SK-N-SH treated with all-trans-retinoic acid at 6 μM for 48 hours (cell line): ENCODE measurements around the gene SUSD6.

Source experiments
- ARNTL ChIP-seq: fragments of 450-650 bp; formaldehyde crosslinking; IDR thresholded peaks from 2 replicates; pipeline ENCODE4 v1.5.0; 2020; ENCODE audit warnings: low read depth, mild to moderate bottlenecking, moderate library complexity, borderline replicate concordance
- BACH2 ChIP-seq: fragments of 250-450 bp; sonication (Bioruptor Pico); IDR thresholded peaks from 2 replicates; pipeline ENCODE4 v1.9.0; 2021; ENCODE audit warnings: mild to moderate bottlenecking, borderline replicate concordance
- GLIS3 ChIP-seq: fragments of 250-450 bp; sonication (Bioruptor Pico); IDR thresholded peaks from 2 replicates; pipeline ENCODE4 v1.5.0; 2020; ENCODE audit warnings: mild to moderate bottlenecking, moderate library complexity
- TCF4 ChIP-seq: fragments of 250-450 bp; sonication (Bioruptor Pico); IDR thresholded peaks from 2 replicates; pipeline ENCODE4 v1.8.0; 2021; ENCODE audit warnings: mild to moderate bottlenecking, moderate library complexity, borderline replicate concordance
- ZC3H10 ChIP-seq: fragments of 250-450 bp; sonication (Bioruptor Pico); IDR thresholded peaks from 2 replicates; pipeline ENCODE4 v1.5.1; 2021; ENCODE audit warnings: mild to moderate bottlenecking, moderate library complexity
- ZFP3 ChIP-seq: fragments of 250-450 bp; sonication (Bioruptor Pico); IDR thresholded peaks from 2 replicates; pipeline ENCODE4 v1.5.0; 2020; ENCODE audit warnings: mild to moderate bottlenecking, moderate library complexity
- ZFP30 ChIP-seq: fragments of 450-650 bp; formaldehyde crosslinking; IDR thresholded peaks from 2 replicates; pipeline ENCODE4 v1.5.0; 2022; ENCODE audit warnings: mild to moderate bottlenecking, moderate library complexity

DNA sequence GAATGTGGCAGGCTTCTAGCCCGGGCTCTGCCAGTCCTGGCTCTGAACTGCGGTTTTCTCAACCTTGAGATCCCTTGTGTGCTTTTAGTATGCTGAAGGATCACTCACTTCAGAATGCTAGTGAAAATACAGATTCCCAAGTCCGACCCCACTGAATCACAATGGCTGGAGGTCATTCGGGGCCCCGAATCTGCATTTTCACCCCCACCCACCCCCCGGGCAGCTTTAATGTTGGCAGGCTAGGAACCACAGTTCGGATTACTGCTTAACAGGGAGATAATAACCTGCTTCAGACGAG is 573 bp upstream of the SUSD6 start:
- TF ChIP-seq ZFP30 (CRISPR knock-in tag) (no peak), ZFP3 (CRISPR knock-in tag) (no peak), TCF4 (CRISPR knock-in tag) (no peak), GLIS3 (CRISPR knock-in tag) (no peak), ARNTL (no peak), ZC3H10 (CRISPR knock-in tag) (no peak), BACH2 (CRISPR knock-in tag) (no peak)
